WTC11 (cell line): Measurements from ENCODE around the gene SDC4.

Experiments
- FOXJ3 ChIP-seq: sonication (generic); formaldehyde crosslinking; IDR thresholded peaks from 2 replicates; pipeline ENCODE4 v1.9.0; 2021; ENCODE audit warnings: missing genetic modification reagents, mild to moderate bottlenecking, borderline replicate concordance
- NR2C2 ChIP-seq: sonication (generic); formaldehyde crosslinking; IDR thresholded peaks from 2 replicates; pipeline ENCODE4 v1.8.0; 2022; ENCODE audit warnings: mild to moderate bottlenecking, missing genetic modification reagents
- NR3C1 ChIP-seq: sonication (generic); formaldehyde crosslinking; conservative IDR thresholded peaks from 2 replicates; pipeline ENCODE4 v1.8.1; 2023; ENCODE audit warnings: low read depth, mild to moderate bottlenecking, missing genetic modification reagents
- ZNF263 ChIP-seq: sonication (generic); formaldehyde crosslinking; IDR thresholded peaks from 2 replicates; pipeline ENCODE4 v1.8.1; 2022; ENCODE audit warnings: low read depth, mild to moderate bottlenecking, moderate library complexity, missing genetic modification reagents
- TF ChIP-seq, protein P1 (sequence below): fragments of 200-600 bp; IDR thresholded peaks from 2 replicates; pipeline ENCODE4 v1.8.0; 2022; ENCODE audit warnings: antibody characterized with exemption

DNA sequence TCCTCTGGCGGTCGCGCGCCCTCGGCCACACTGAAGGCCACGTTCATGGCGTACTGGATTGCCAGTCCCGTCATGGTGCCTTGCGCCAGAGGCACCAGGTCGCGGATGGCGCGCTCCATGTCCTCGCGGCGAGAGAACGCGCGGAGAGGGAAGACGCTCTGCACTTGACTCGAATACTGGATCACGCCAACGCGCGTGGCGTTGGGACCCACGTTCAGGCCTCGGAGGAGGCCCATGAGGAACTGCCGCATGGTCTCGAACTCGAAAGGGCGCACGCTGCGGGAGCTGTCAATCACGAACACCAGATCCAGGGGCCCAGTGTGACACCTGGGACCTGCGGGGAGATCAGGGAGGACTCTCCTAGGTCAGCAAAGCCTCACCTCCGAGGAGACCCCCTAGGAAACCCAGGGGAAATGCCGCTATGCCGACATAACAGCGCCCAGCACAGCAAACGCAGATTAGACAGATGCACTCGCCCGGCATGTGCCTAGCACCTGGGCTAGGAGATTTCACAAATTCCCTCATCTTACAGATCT, 43.7 kb downstream of the SDC4 start:
- TF ChIP-seq, protein P1, sequence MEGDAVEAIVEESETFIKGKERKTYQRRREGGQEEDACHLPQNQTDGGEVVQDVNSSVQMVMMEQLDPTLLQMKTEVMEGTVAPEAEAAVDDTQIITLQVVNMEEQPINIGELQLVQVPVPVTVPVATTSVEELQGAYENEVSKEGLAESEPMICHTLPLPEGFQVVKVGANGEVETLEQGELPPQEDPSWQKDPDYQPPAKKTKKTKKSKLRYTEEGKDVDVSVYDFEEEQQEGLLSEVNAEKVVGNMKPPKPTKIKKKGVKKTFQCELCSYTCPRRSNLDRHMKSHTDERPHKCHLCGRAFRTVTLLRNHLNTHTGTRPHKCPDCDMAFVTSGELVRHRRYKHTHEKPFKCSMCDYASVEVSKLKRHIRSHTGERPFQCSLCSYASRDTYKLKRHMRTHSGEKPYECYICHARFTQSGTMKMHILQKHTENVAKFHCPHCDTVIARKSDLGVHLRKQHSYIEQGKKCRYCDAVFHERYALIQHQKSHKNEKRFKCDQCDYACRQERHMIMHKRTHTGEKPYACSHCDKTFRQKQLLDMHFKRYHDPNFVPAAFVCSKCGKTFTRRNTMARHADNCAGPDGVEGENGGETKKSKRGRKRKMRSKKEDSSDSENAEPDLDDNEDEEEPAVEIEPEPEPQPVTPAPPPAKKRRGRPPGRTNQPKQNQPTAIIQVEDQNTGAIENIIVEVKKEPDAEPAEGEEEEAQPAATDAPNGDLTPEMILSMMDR, result no peak
- TF ChIP-seq NR2C2 (CRISPR knock-in tag), result no peak
- no peak for TF ChIP-seq NR3C1 (CRISPR knock-in tag)
- TF ChIP-seq FOXJ3 (CRISPR knock-in tag), result no peak
- no peak for TF ChIP-seq ZNF263
